Mesenchymal stem cell (in vitro differentiated cells and primary cell): Measurements from ENCODE around the gene CUEDC1.
A peak's percentile ranks its signal among the peaks of the same experiment; 100 is the strongest.

ENCODE experiments used
- DNase-seq: peaks from one replicate; pipeline ENCODE4 v3.0.0-alpha.2; 2013
- H2AFZ ChIP-seq: one replicate; pipeline ENCODE4 v1.6.1; 2013; ENCODE audit warnings: low read depth, mild to moderate bottlenecking, control low read depth, inconsistent platforms, low read length, moderate library complexity
- H2AK5ac ChIP-seq: 2 replicates; pipeline ENCODE4 v1.6.1; 2013; ENCODE audit warnings: low read length, moderate library complexity, mild to moderate bottlenecking, inconsistent platforms; ENCODE audit not compliant: severe bottlenecking
- H2BK120ac ChIP-seq: one replicate; pipeline ENCODE4 v1.6.1; 2013; ENCODE audit warnings: low read depth, mild to moderate bottlenecking, inconsistent platforms, low read length, moderate library complexity
- H2BK12ac ChIP-seq, 2 experiments: one replicate each; pipeline ENCODE4 v1.6.1; 2013; ENCODE audit warnings: inconsistent platforms in 2 of 2, low read length in 2 of 2, mild to moderate bottlenecking in 2 of 2, moderate library complexity in 2 of 2, control low read depth in 1 of 2
- H2BK15ac ChIP-seq: one replicate; pipeline ENCODE4 v1.6.1; 2013; ENCODE audit warnings: mild to moderate bottlenecking, low read depth, inconsistent platforms; ENCODE audit not compliant: poor library complexity, severe bottlenecking
- H2BK5ac ChIP-seq: 2 replicates; pipeline ENCODE4 v1.6.1; 2013; ENCODE audit warnings: low read depth, mild to moderate bottlenecking, low read length, control low read depth, inconsistent platforms; ENCODE audit not compliant: poor library complexity, severe bottlenecking
- H3K14ac ChIP-seq, 2 experiments: one replicate each; pipeline ENCODE4 v1.6.1; 2013; ENCODE audit warnings: inconsistent platforms in 2 of 2, low read length in 2 of 2, control low read depth in 1 of 2, mild to moderate bottlenecking in 1 of 2, moderate library complexity in 1 of 2
- H3K18ac ChIP-seq, 2 experiments: one replicate each; pipeline ENCODE4 v1.6.1; 2013; ENCODE audit warnings: inconsistent platforms in 2 of 2, low read length in 2 of 2, control low read depth in 1 of 2, low read depth in 1 of 2, mild to moderate bottlenecking in 1 of 2
- H3K23ac ChIP-seq, 2 experiments: one replicate each; pipeline ENCODE4 v1.6.1; 2013; ENCODE audit warnings: inconsistent platforms in 2 of 2, low read length in 2 of 2, mild to moderate bottlenecking in 2 of 2, moderate library complexity in 2 of 2, control low read depth in 1 of 2
- H3K27ac ChIP-seq: 2 replicates; pipeline ENCODE4 v1.5.1; 2013; ENCODE audit warnings: mild to moderate bottlenecking, moderate library complexity, low read length, control low read depth, inconsistent platforms; ENCODE audit not compliant: poor library complexity, severe bottlenecking
- H3K27me3 ChIP-seq, 2 experiments: 2 replicates each; pipeline versions ENCODE4 v1.6.1 to v1.7.0; 2013; ENCODE audit warnings: low read length in 2 of 2, mild to moderate bottlenecking in 2 of 2, moderate library complexity in 2 of 2, control low read depth in 1 of 2, inconsistent platforms in 1 of 2; ENCODE audit not compliant: control insufficient read depth in 1 of 2, insufficient read depth in 1 of 2
- H3K36me3 ChIP-seq, 2 experiments: 2 replicates each; pipeline versions ENCODE4 v1.6.1 to v1.7.0; 2013; ENCODE audit warnings: low read length in 2 of 2, control low read depth in 1 of 2, inconsistent platforms in 1 of 2, low read depth in 1 of 2, mild to moderate bottlenecking in 1 of 2; ENCODE audit not compliant: insufficient read depth in 2 of 2, control insufficient read depth in 1 of 2
- H3K4ac ChIP-seq, 2 experiments: one replicate each; pipeline ENCODE4 v1.6.1; 2013; ENCODE audit warnings: inconsistent platforms in 2 of 2, low read length in 2 of 2, mild to moderate bottlenecking in 2 of 2, moderate library complexity in 2 of 2, control low read depth in 1 of 2, low read depth in 1 of 2
- H3K4me1 ChIP-seq: 2 replicates; pipeline ENCODE4 v1.6.1; 2013; ENCODE audit warnings: low read depth, low read length, control low read depth; ENCODE audit not compliant: control insufficient read depth, insufficient read depth
- H3K4me2 ChIP-seq: 2 replicates; pipeline ENCODE4 v1.6.1; 2013; ENCODE audit warnings: low read length, mild to moderate bottlenecking, inconsistent platforms; ENCODE audit not compliant: poor library complexity, severe bottlenecking
- H3K4me3 ChIP-seq, 2 experiments: 2 replicates each; pipeline versions ENCODE4 v1.5.1 to v1.7.0; 2013; ENCODE audit warnings: low read length in 2 of 2, mild to moderate bottlenecking in 2 of 2, control low read depth in 1 of 2, low read depth in 1 of 2; ENCODE audit not compliant: insufficient read depth in 1 of 2
- H3K79me1 ChIP-seq: replicated peaks from 2 replicates; pipeline ENCODE4 v1.6.1; 2013; ENCODE audit warnings: mild to moderate bottlenecking, control low read depth, low read length, inconsistent platforms; ENCODE audit not compliant: poor library complexity, severe bottlenecking
- H3K9ac ChIP-seq: 2 replicates; pipeline ENCODE4 v1.7.0; 2013; ENCODE audit warnings: mild to moderate bottlenecking, low read length, moderate library complexity
- H3K9me3 ChIP-seq: 2 replicates; pipeline ENCODE4 v1.7.0; 2013; ENCODE audit warnings: mild to moderate bottlenecking, low read length; ENCODE audit not compliant: control insufficient read depth
- H4K8ac ChIP-seq: one replicate; pipeline ENCODE4 v1.6.1; 2013; ENCODE audit warnings: inconsistent platforms, mild to moderate bottlenecking, low read length, moderate library complexity
- H4K91ac ChIP-seq: one replicate; pipeline ENCODE4 v1.6.1; 2013; ENCODE audit warnings: mild to moderate bottlenecking, low read length, inconsistent platforms
- WGBS: methylation state at CpG from one replicate; pipeline ENCODE4 v1.1.7; 2013; ENCODE audit warnings: mixed read lengths; 5-methylcytosine and 5-hydroxymethylcytosine counted together

CUEDC1 gene

GRCh38 chr17:57956291-57957119, 1.3 kb upstream of the CUEDC1 start:
- no peak overlapping the region for H4K8ac ChIP-seq
- no peak overlapping the region for H2BK5ac ChIP-seq
- H3K9ac ChIP-seq: peak overlapping the region; percentile 88
- no peaks in the 10 kb centered on the region for H3K9me3 ChIP-seq
- no peak overlapping the region for H4K91ac ChIP-seq
- H3K14ac ChIP-seq: no peak overlapping the region
- H2BK15ac ChIP-seq: no peak overlapping the region
- H2BK120ac ChIP-seq: no peak overlapping the region
- no peak overlapping the region for H2BK12ac ChIP-seq
- H2AFZ ChIP-seq: no peak overlapping the region
- no peak overlapping the region for H3K27ac ChIP-seq
- peak overlapping the region; percentile 80 for H3K4me2 ChIP-seq
- H3K4me3 ChIP-seq: peak overlapping the region in 1 of 2 experiments; percentile 88
- 43% methylated on average over 12 of the region's 13 CpGs for WGBS
- no peaks in the 10 kb centered on the region for H3K27me3 ChIP-seq
- DNase-seq: no peak
- H3K36me3 ChIP-seq: no peaks in the 10 kb centered on the region
- peak overlapping the region; percentile 20 for H2AK5ac ChIP-seq
- no peak overlapping the region for H3K23ac ChIP-seq
- peaks cover 5% of the 10 kb centered on the region for H3K79me1 ChIP-seq
- H3K18ac ChIP-seq: no peak overlapping the region
- no peak overlapping the region for H3K4ac ChIP-seq
- H3K4me1 ChIP-seq: peaks cover 31% of the 10 kb centered on the region

GRCh38 chr17:57954397-57955182, 622 bp downstream of the CUEDC1 start:
- H3K9ac ChIP-seq: peak overlapping the region; percentile 84
- no peak overlapping the region for H2AK5ac ChIP-seq
- peak overlapping the region; percentile 4 to 94 for H2BK12ac ChIP-seq
- H4K8ac ChIP-seq: peak overlapping the region; percentile 77
- peak overlapping the region; percentile 23 to 60 for H3K23ac ChIP-seq
- no peaks in the 10 kb centered on the region for H3K9me3 ChIP-seq
- peak overlapping the region; percentile 99 for H2BK15ac ChIP-seq
- peak overlapping the region; percentile 40 to 91 for H3K4ac ChIP-seq
- peak overlapping the region; percentile 55 to 95 for H3K14ac ChIP-seq
- no peaks in the 10 kb centered on the region for H3K27me3 ChIP-seq
- H3K18ac ChIP-seq: peak overlapping the region; percentile 15 to 91
- H3K27ac ChIP-seq: peak overlapping the region; percentile 73
- H3K36me3 ChIP-seq: no peaks in the 10 kb centered on the region
- peak; percentile 74 for DNase-seq
- peak overlapping the region; percentile 99 for H2BK120ac ChIP-seq
- H3K4me1 ChIP-seq: peaks cover 38% of the 10 kb centered on the region
- no peak overlapping the region for H2AFZ ChIP-seq
- 0% methylated on average over 45 of the region's 85 CpGs for WGBS
- peaks cover 5% of the 10 kb centered on the region for H3K79me1 ChIP-seq
- peak overlapping the region; percentile 79 to 82 for H3K4me3 ChIP-seq
- H3K4me2 ChIP-seq: peak overlapping the region; percentile 81
- H4K91ac ChIP-seq: peak overlapping the region; percentile 94
- H2BK5ac ChIP-seq: peak overlapping the region; percentile 92

GRCh38 chr17:57953705-57954396, 1.4 kb downstream of the CUEDC1 start:
- peaks cover 5% of the 10 kb centered on the region for H3K79me1 ChIP-seq
- H3K18ac ChIP-seq: peak overlapping the region; percentile 15 to 29
- peak overlapping the region; percentile 99 for H2BK120ac ChIP-seq
- peaks cover 43% of the 10 kb centered on the region for H3K4me1 ChIP-seq
- no peak for DNase-seq
- peak overlapping the region; percentile 98 for H2AK5ac ChIP-seq
- peak overlapping the region; percentile 40 for H2BK15ac ChIP-seq
- peak overlapping the region; percentile 5 for H4K91ac ChIP-seq
- WGBS: 63% methylated on average over 13 of the region's 13 CpGs
- H3K14ac ChIP-seq: peak overlapping the region in 1 of 2 experiments; percentile 9
- peak overlapping the region; percentile 21 to 46 for H3K23ac ChIP-seq
- H3K4me3 ChIP-seq: peak overlapping the region; percentile 9 to 82
- no peaks in the 10 kb centered on the region for H3K36me3 ChIP-seq
- H3K27ac ChIP-seq: peak overlapping the region; percentile 73
- no peaks in the 10 kb centered on the region for H3K27me3 ChIP-seq
- no peak overlapping the region for H2BK5ac ChIP-seq
- peak overlapping the region; percentile 77 for H4K8ac ChIP-seq
- peak overlapping the region; percentile 81 for H3K4me2 ChIP-seq
- no peak overlapping the region for H2AFZ ChIP-seq
- peak overlapping the region; percentile 4 to 94 for H2BK12ac ChIP-seq
- H3K4ac ChIP-seq: peak overlapping the region; percentile 82 to 90
- H3K9ac ChIP-seq: peak overlapping the region; percentile 84
- H3K9me3 ChIP-seq: no peaks in the 10 kb centered on the region
